SU-DHL-6 (cell line): ENCODE data around the gene PHACTR1.

Source experiments
- H2AFZ ChIP-seq: fragments of 200-600 bp; sonication (generic); 2 replicates; pipeline ENCODE4 v1.6.1; 2014; ENCODE audit warnings: low read depth, mild to moderate bottlenecking, moderate library complexity, mixed read lengths, antibody characterized with exemption, low read length; ENCODE audit not compliant: severe bottlenecking
- H3F3A ChIP-seq: fragments of 200-600 bp; shearing (Covaris generic); 2 replicates; pipeline ENCODE4 v1.6.0; 2016; ENCODE audit warnings: antibody characterized with exemption, mild to moderate bottlenecking; ENCODE audit not compliant: insufficient read depth
- H3K27ac ChIP-seq: fragments of 200-600 bp; sonication (generic); 2 replicates; pipeline ENCODE4 v1.5.1; 2016; ENCODE audit warnings: low read depth, mild to moderate bottlenecking, low read length, moderate library complexity, mixed read lengths
- H3K27me3 ChIP-seq: fragments of 200-600 bp; sonication (generic), shearing (Covaris generic); 2 replicates; pipeline ENCODE4 v1.6.0; 2014; ENCODE audit warnings: mild to moderate bottlenecking, low read length
- H3K36me3 ChIP-seq: fragments of 200-600 bp; sonication (generic); 2 replicates; pipeline ENCODE4 v1.6.1; 2014; ENCODE audit warnings: mild to moderate bottlenecking, low read length, mixed read lengths
- H3K4me2 ChIP-seq: fragments of 300-600, 200-600 bp; shearing (Covaris generic), sonication (generic); 2 replicates; pipeline ENCODE4 v1.6.0; 2014; ENCODE audit warnings: low read length, low read depth, mild to moderate bottlenecking; ENCODE audit not compliant: poor library complexity, severe bottlenecking
- H3K4me3 ChIP-seq: fragments of 200-600 bp; sonication (generic); 2 replicates; pipeline ENCODE4 v1.5.1; 2014; ENCODE audit warnings: antibody characterized with exemption, low read length, mild to moderate bottlenecking, mixed read lengths; ENCODE audit not compliant: insufficient read depth, poor library complexity, severe bottlenecking
- H3K79me2 ChIP-seq: fragments of 200-600 bp; sonication (generic); 2 replicates; pipeline ENCODE4 v1.6.1; 2014; ENCODE audit warnings: mild to moderate bottlenecking, low read length, moderate library complexity; ENCODE audit not compliant: insufficient read depth
- H3K9ac ChIP-seq: fragments of 200-600 bp; sonication (generic); 2 replicates; pipeline ENCODE4 v1.7.0; 2014; ENCODE audit warnings: mild to moderate bottlenecking, low read length
- H3K9me2 ChIP-seq: fragments of 200-600 bp; sonication (generic); replicated peaks from 2 replicates; pipeline ENCODE4 v1.6.1; 2014; ENCODE audit warnings: low read length; ENCODE audit not compliant: insufficient read depth
- H3K9me3 ChIP-seq: fragments of 200-600 bp; sonication (generic); 2 replicates; pipeline ENCODE4 v1.6.1; 2014; ENCODE audit warnings: low read length, mixed read lengths; ENCODE audit not compliant: insufficient read depth
- H4K20me1 ChIP-seq: fragments of 200-600 bp; sonication (generic); 2 replicates; pipeline ENCODE4 v1.6.1; 2014; ENCODE audit warnings: low read depth, mild to moderate bottlenecking, antibody characterized with exemption, low read length, moderate library complexity, mixed read lengths
- EZH2phosphoT487 ChIP-seq: fragments of 200-600 bp; sonication (generic), shearing (Covaris generic); conservative IDR thresholded peaks from 2 replicates; pipeline ENCODE4 v1.6.1; 2018; ENCODE audit warnings: mild to moderate bottlenecking, antibody characterized with exemption, low read length, moderate library complexity, mixed read lengths
- TF ChIP-seq, protein P1 (sequence below): fragments of 200-600 bp; sonication (generic); IDR thresholded peaks from one replicate; pipeline ENCODE4 v1.5.1; 2017; ENCODE audit warnings: antibody characterized with exemption, mild to moderate bottlenecking, low read length, moderate library complexity; ENCODE audit not compliant: insufficient read depth, poor library complexity, severe bottlenecking

Gene PHACTR1

DNA sequence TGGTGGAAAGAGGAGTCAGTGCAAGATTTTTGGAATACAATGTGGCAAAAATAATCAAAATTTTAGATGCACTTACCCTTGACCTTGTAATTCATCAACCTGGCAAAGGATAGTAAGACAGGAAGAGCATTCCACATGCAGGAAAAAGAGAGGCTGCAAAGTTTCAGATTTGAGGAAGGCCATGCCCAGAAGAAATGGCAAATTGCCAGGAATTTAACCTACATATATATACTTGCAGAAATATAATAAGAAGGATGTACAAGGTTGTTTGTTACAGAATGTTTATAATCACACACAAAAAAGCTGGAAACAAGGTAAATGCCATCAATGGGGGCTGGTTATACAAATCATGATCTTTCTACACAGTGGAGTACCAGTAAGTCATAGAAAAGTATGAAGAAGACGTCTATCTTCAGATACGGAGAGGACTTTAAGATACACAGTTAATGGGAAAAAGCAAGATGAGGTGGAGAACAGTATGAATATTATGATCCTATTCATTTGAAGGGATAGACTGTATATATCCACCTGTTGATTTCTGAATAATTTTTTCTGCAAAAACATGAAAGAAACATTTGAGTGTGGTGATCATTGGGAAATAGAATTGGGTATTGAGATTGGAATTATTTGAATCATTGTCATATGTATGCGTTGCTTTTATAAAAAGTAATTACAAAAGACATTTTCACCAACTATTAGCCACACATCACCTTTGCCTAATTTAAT lies 358.0 kb downstream of the PHACTR1 start:
- Histone ChIP-seq H3K9me2 (no peaks in the 10 kb centered on the region), H3K4me3 (no peak overlapping the region), H3K9me3 (no peaks in the 10 kb centered on the region), H3K27ac (no peak overlapping the region), H3F3A (no peaks in the 10 kb centered on the region), H3K9ac (no peak overlapping the region), H3K27me3 (peaks cover 6% of the 10 kb centered on the region; the same call in 1 of the 2 replicates), H2AFZ (no peak overlapping the region), H3K4me2 (no peak overlapping the region), H3K36me3 (no peaks in the 10 kb centered on the region), H3K79me2 (no peaks in the 10 kb centered on the region), H4K20me1 (no peaks in the 10 kb centered on the region)
- no peak for TF ChIP-seq EZH2phosphoT487
- TF ChIP-seq, protein P1, sequence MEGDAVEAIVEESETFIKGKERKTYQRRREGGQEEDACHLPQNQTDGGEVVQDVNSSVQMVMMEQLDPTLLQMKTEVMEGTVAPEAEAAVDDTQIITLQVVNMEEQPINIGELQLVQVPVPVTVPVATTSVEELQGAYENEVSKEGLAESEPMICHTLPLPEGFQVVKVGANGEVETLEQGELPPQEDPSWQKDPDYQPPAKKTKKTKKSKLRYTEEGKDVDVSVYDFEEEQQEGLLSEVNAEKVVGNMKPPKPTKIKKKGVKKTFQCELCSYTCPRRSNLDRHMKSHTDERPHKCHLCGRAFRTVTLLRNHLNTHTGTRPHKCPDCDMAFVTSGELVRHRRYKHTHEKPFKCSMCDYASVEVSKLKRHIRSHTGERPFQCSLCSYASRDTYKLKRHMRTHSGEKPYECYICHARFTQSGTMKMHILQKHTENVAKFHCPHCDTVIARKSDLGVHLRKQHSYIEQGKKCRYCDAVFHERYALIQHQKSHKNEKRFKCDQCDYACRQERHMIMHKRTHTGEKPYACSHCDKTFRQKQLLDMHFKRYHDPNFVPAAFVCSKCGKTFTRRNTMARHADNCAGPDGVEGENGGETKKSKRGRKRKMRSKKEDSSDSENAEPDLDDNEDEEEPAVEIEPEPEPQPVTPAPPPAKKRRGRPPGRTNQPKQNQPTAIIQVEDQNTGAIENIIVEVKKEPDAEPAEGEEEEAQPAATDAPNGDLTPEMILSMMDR = no peak

- no peaks in the 10 kb centered on the region for H3K9me2 ChIP-seq
- H3K27ac ChIP-seq = no peak overlapping the region
- no peak overlapping the region for H3K9ac ChIP-seq
- H3K79me2 ChIP-seq = no peaks in the 10 kb centered on the region
- peaks cover 5% of the 10 kb centered on the region; the same call in 1 of the 2 replicates for H3K27me3 ChIP-seq
- H3F3A ChIP-seq = no peaks in the 10 kb centered on the region
- H2AFZ ChIP-seq = no peak overlapping the region
- no peak overlapping the region for H3K4me2 ChIP-seq
- H4K20me1 ChIP-seq = no peaks in the 10 kb centered on the region
- H3K36me3 ChIP-seq = no peaks in the 10 kb centered on the region
- no peak overlapping the region for H3K4me3 ChIP-seq
- H3K9me3 ChIP-seq = no peaks in the 10 kb centered on the region
- TF ChIP-seq, protein P1 = no peak
- TF ChIP-seq EZH2phosphoT487 = no peak
These were observed 358.7 kb downstream of the PHACTR1 start for GRCh38 chr6:13075141-13075845.

DNA sequence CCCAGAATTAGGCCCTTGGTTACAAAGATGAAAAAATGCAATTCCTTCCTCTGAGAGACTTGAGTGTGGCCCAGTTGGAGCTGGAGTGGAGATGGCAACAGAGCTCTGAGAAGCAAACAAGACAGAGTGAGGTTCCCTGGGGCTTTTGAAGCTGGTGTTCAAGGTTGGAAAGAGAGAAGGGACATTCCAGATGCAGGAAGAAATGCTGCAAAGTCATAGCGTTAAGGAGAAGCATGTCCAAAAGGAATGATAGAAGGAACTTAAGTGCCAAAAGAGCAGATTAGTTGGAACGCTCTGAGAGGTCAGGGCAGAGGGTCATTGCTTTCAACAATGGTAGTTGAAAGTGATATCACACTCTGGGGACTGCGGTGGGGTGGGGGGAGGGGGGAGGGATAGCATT lies 360.0 kb downstream of the PHACTR1 start:
- H3K4me2 ChIP-seq = no peak overlapping the region
- H3K79me2 ChIP-seq = no peaks in the 10 kb centered on the region
- no peaks in the 10 kb centered on the region for H3K36me3 ChIP-seq
- H3K27me3 ChIP-seq = no peaks in the 10 kb centered on the region
- no peak for TF ChIP-seq EZH2phosphoT487
- TF ChIP-seq, protein P1 = no peak
- no peak overlapping the region for H3K9ac ChIP-seq
- no peaks in the 10 kb centered on the region for H3F3A ChIP-seq
- H3K9me3 ChIP-seq = no peaks in the 10 kb centered on the region
- H3K4me3 ChIP-seq = no peak overlapping the region
- H2AFZ ChIP-seq = no peak overlapping the region
- no peaks in the 10 kb centered on the region for H4K20me1 ChIP-seq
- H3K9me2 ChIP-seq = no peaks in the 10 kb centered on the region
- H3K27ac ChIP-seq = no peak overlapping the region
